GM12873 (cell line): ENCODE data around the gene PHOSPHO2.

Experiments used
- CTCF ChIP-seq: IDR thresholded peaks from 2 replicates; pipeline ENCODE4 v1.5.1; 2012; ENCODE audit warnings: low read depth, mild to moderate bottlenecking, moderate library complexity, low read length, control low read depth; ENCODE audit not compliant: insufficient read depth; ENCODE audit errors: missing control alignments

Gene PHOSPHO2

GRCh38 chr2:169712791-169713227, 18.5 kb downstream of the PHOSPHO2 start:
- TF ChIP-seq CTCF = no peak

- no peak for TF ChIP-seq CTCF
Measured at GRCh38 chr2:169713331-169713730, 19.1 kb downstream of the PHOSPHO2 start.

GRCh38 chr2:169714699-169715098, 20.4 kb downstream of the PHOSPHO2 start:
- TF ChIP-seq CTCF = no peak

- no peak for TF ChIP-seq CTCF
Measured at GRCh38 chr2:169715379-169716237, 21.3 kb downstream of the PHOSPHO2 start.

GRCh38 chr2:169716238-169716886, 22.1 kb downstream of the PHOSPHO2 start:
- no peak for TF ChIP-seq CTCF

- no peak for TF ChIP-seq CTCF
Measured at GRCh38 chr2:169716938-169717690, 22.8 kb downstream of the PHOSPHO2 start.

GRCh38 chr2:169717691-169718063, 23.4 kb downstream of the PHOSPHO2 start:
- no peak for TF ChIP-seq CTCF
